Endothelial cell of umbilical vein (primary cell): ENCODE measurements around the gene BNC2. TPM values are rescaled to one million over a fixed set of nuclear protein-coding genes. Genes with fewer than 3 reads are reported as not detected.

Source experiments
- BruUV-seq: library from RNA; stranded (reverse); fragments of 400-500 nt; replicated peaks from 2 replicates; lab custom pipeline; 2021; lab: Mats Ljungman, UMichigan
- CTCF ChIA-PET: fragments of 300-600, 350-600 bp; sonication (Branson Sonifier 250); formaldehyde crosslinking; loops from one replicate; lab custom pipeline; 2021; ENCODE audit warnings: antibody characterized with exemption, inconsistent platforms; lab: Charles Lee
- POLR2A ChIA-PET: fragments of 300-600, 350-600 bp; sonication (Branson Sonifier 250); formaldehyde crosslinking; loops from one replicate; lab custom pipeline; 2021; ENCODE audit warnings: antibody characterized with exemption, inconsistent platforms; lab: Charles Lee
- DNase-seq: peaks from one replicate; pipeline ENCODE4 v3.0.0-alpha.2; 2011; ENCODE audit warnings: low read depth, low spot score
- FAIRE-seq: peaks from 2 replicates; lab custom pipeline; 2011; peaks lifted over from hg19 to GRCh38; lab: Jason Lieb, UNC
- H2AFZ ChIP-seq: 2 replicates; pipeline ENCODE4 v1.6.0; 2012; ENCODE audit warnings: low read depth, low read length, control low read depth, inconsistent platforms
- H3K27ac ChIP-seq: 2 replicates; pipeline ENCODE4 v1.5.1; 2011; ENCODE audit warnings: low read depth, mild to moderate bottlenecking, control low read depth, low read length, moderate library complexity; ENCODE audit not compliant: insufficient read depth
- H3K27me3 ChIP-seq, 2 experiments: 2 replicates each; pipeline versions ENCODE4 v1.6.0 to v1.6.1; 2011; ENCODE audit warnings: low read length in 2 of 2, mixed read lengths in 1 of 2; ENCODE audit not compliant: control insufficient read depth in 2 of 2, insufficient read depth in 2 of 2
- H3K36me3 ChIP-seq, 2 experiments: 2 replicates in 1 of 2; 3 replicates in 1 of 2; pipeline ENCODE4 v1.5.1; 2011; ENCODE audit warnings: low read length in 2 of 2, mild to moderate bottlenecking in 1 of 2, moderate library complexity in 1 of 2; ENCODE audit not compliant: control insufficient read depth in 2 of 2, insufficient read depth in 2 of 2; ENCODE audit errors: extremely low read depth in 1 of 2
- H3K4me1 ChIP-seq: 3 replicates; pipeline ENCODE4 v1.5.1; 2011; ENCODE audit warnings: mild to moderate bottlenecking, low read length; ENCODE audit not compliant: control insufficient read depth, insufficient read depth; ENCODE audit errors: extremely low read depth
- H3K4me2 ChIP-seq: 2 replicates; pipeline ENCODE4 v1.6.1; 2011; ENCODE audit warnings: low read length, control low read depth, mixed read lengths; ENCODE audit not compliant: insufficient read depth
- H3K4me3 ChIP-seq, 3 experiments: fragments of 200-600 bp in 1 of 3; sonication (generic), shearing (Covaris generic) in 1 of 3; replicated peaks in 1 of 3; 2 replicates each; pipeline ENCODE4 v1.5.1; 2011 to 2016; ENCODE audit warnings: control low read depth in 3 of 3, low read length in 3 of 3, mild to moderate bottlenecking in 2 of 3, inconsistent platforms in 1 of 3, low read depth in 1 of 3, moderate library complexity in 1 of 3; ENCODE audit not compliant: insufficient read depth in 1 of 3
- H3K79me2 ChIP-seq: 2 replicates; pipeline ENCODE4 v1.6.0; 2012; ENCODE audit warnings: low read length, inconsistent platforms; ENCODE audit not compliant: control insufficient read depth, insufficient read depth
- H3K9ac ChIP-seq: replicated peaks from 2 replicates; pipeline ENCODE3; 2011; ENCODE audit warnings: low read length, control low read depth; ENCODE audit not compliant: insufficient read depth; ENCODE audit errors: extremely low read depth
- H3K9me1 ChIP-seq: replicated peaks from 3 replicates; pipeline ENCODE4 v1.6.0; 2011; ENCODE audit warnings: mild to moderate bottlenecking, low read length; ENCODE audit not compliant: control insufficient read depth, insufficient read depth; ENCODE audit errors: extremely low read depth
- H3K9me3 ChIP-seq: replicated peaks from 2 replicates; pipeline ENCODE4 v1.5.1; 2012; ENCODE audit warnings: low read length, inconsistent platforms; ENCODE audit not compliant: control insufficient read depth, insufficient read depth
- H4K20me1 ChIP-seq: replicated peaks from 2 replicates; pipeline ENCODE3; 2011; ENCODE audit warnings: mild to moderate bottlenecking, low read length; ENCODE audit not compliant: control insufficient read depth, insufficient read depth; ENCODE audit errors: extremely low read depth
- CTCF ChIP-seq, 2 donors: IDR thresholded peaks; 1 replicate in 1 of 2; 2 replicates in 1 of 2; pipeline ENCODE4 v1.5.1; 2011; ENCODE audit warnings: low read length in 2 of 2, mild to moderate bottlenecking in 2 of 2, moderate library complexity in 2 of 2, control low read depth in 1 of 2, inconsistent platforms in 1 of 2, low read depth in 1 of 2; ENCODE audit not compliant: insufficient read depth in 1 of 2; ENCODE audit errors: extremely low read depth in 1 of 2
- EZH2 ChIP-seq: IDR thresholded peaks from 2 replicates; pipeline ENCODE4 v1.6.1; 2012; ENCODE audit warnings: borderline replicate concordance, low read depth, mild to moderate bottlenecking, moderate library complexity, low read length, inconsistent platforms; ENCODE audit not compliant: severe bottlenecking
- FOS ChIP-seq: IDR thresholded peaks from 2 replicates; pipeline ENCODE4 v1.6.1; 2011; ENCODE audit warnings: mild to moderate bottlenecking, low read length, moderate library complexity, borderline replicate concordance; ENCODE audit not compliant: insufficient read depth
- GATA2 ChIP-seq: IDR thresholded peaks from 2 replicates; pipeline ENCODE4 v1.7.0; 2011; ENCODE audit warnings: low read depth, mild to moderate bottlenecking, moderate library complexity, mixed read lengths, low read length; ENCODE audit not compliant: insufficient read length, insufficient read depth
- JUN ChIP-seq: IDR thresholded peaks from 2 replicates; pipeline ENCODE4 v1.6.1; 2011; ENCODE audit warnings: borderline replicate concordance, low read depth; ENCODE audit not compliant: insufficient read length, insufficient read depth
- MAX ChIP-seq: IDR thresholded peaks from 2 replicates; pipeline ENCODE4 v1.6.1; 2011; ENCODE audit not compliant: insufficient read depth, insufficient read length
- MYC ChIP-seq: IDR thresholded peaks from one replicate; pipeline ENCODE4 v1.6.1; 2011; ENCODE audit warnings: mild to moderate bottlenecking, low read depth, low read length
- POLR2A ChIP-seq: IDR thresholded peaks from 2 replicates; pipeline ENCODE4 v1.6.1; 2012; ENCODE audit warnings: low read depth, mild to moderate bottlenecking, control low read depth, low read length
- POLR2AphosphoS5 ChIP-seq: IDR thresholded peaks from 2 replicates; pipeline ENCODE4 v1.6.1; 2012; ENCODE audit warnings: low read depth, mild to moderate bottlenecking, control low read depth, low read length, moderate library complexity; ENCODE audit not compliant: insufficient read depth
- dilution Hi-C: fragments of 300-500 bp; cut with MboI; formaldehyde crosslinking; loops from one replicate; pipeline ENCODE4 v1.15.0; 2019; ENCODE audit warnings: low sequenced_read_pairs; ENCODE audit not compliant: extremely low pct_ligation_motif_present
- intact Hi-C: fragments of 100-400 bp; cut with micrococcal nuclease; formaldehyde crosslinking; loops from one replicate; pipeline ENCODE4 v1.10.0; 2022
- polyA plus RNA-seq, 4 experiments: library from polyadenylated mRNA; depleted of rRNA in 3 of 4; stranded (reverse) in 3 of 4; unstranded in 1 of 4; fragments of >200 nt; gene quantifications; 2 replicates each; pipeline versions ENCODE4 v1.2.1 to v1.2.3, GENCODE V29; 2011 to 2012; ENCODE audit warnings: missing spikeins in 1 of 4
- total RNA-seq: library from RNA; stranded (reverse); gene quantifications from 2 replicates; pipeline ENCODE4 v1.2.3, GENCODE V29; 2021

Gene BNC2
- total and polyA plus RNA-seq, 2 donors (not counting 3 experiments of a cell fraction or from before 2014, with no cell fraction given): 12.1 to 34.3 TPM

- Histone ChIP-seq H3K4me3 (no peak overlapping the region), H4K20me1 (no peaks in the 10 kb centered on the region), H3K4me1 (no peaks in the 10 kb centered on the region), H3K36me3 (no peaks in the 10 kb centered on the region), H3K9me3 (no peaks in the 10 kb centered on the region), H3K79me2 (no peaks in the 10 kb centered on the region), H2AFZ (no peak overlapping the region), H3K27me3 (no peaks in the 10 kb centered on the region), H3K27ac (no peak overlapping the region), H3K9ac (no peak overlapping the region), H3K4me2 (no peak overlapping the region), H3K9me1 (no peaks in the 10 kb centered on the region)
- no peak for DNase-seq
- ChIA-PET CTCF (no interaction called here), POLR2A (no interaction called here)
- TF ChIP-seq GATA2 (no peak), JUN (no peak), CTCF (IDR thresholded peaks at IDR 0.05; ENCODE audit: extremely low read depth in 1 of 2, insufficient read depth in 1 of 2, low read depth in 1 of 2, low read length in 2 of 2) (no peak), FOS (no peak), POLR2A (no peak)
- no peak for FAIRE-seq
- intact Hi-C loops (no loop called here), dilution Hi-C loops (no loop called here)
- BruUV-seq: no TSS peak
Measured at GRCh38 chr9:16447946-16448345, 422.5 kb downstream of the BNC2 start.

- Histone ChIP-seq H3K4me1 (no peaks in the 10 kb centered on the region), H4K20me1 (no peaks in the 10 kb centered on the region), H3K36me3 (no peaks in the 10 kb centered on the region), H3K27ac (no peak overlapping the region), H3K79me2 (no peaks in the 10 kb centered on the region), H3K9me1 (no peaks in the 10 kb centered on the region), H3K9ac (no peak overlapping the region), H3K9me3 (no peaks in the 10 kb centered on the region), H3K27me3 (no peaks in the 10 kb centered on the region), H3K4me2 (no peak overlapping the region), H3K4me3 (no peak overlapping the region), H2AFZ (no peak overlapping the region)
- BruUV-seq: no TSS peak
- intact Hi-C loops: no loop called here
- dilution Hi-C loops: no loop called here
- no peak for FAIRE-seq
- ChIA-PET POLR2A (no interaction called here), CTCF (no interaction called here)
- TF ChIP-seq MAX (no peak), FOS (no peak), JUN (no peak), EZH2 (no peak), CTCF (IDR thresholded peaks at IDR 0.05; ENCODE audit: extremely low read depth in 1 of 2, insufficient read depth in 1 of 2, low read depth in 1 of 2, low read length in 2 of 2) (no peak), GATA2 (no peak), POLR2AphosphoS5 (no peak), MYC (no peak)
- DNase-seq: no peak
Measured at GRCh38 chr9:16446636-16447035, 423.8 kb downstream of the BNC2 start.
